Endothelial cell of umbilical vein (primary cell): ENCODE data around the gene CHMP5. TPM values are rescaled to one million over a fixed set of nuclear protein-coding genes. Genes with fewer than 3 reads are reported as not detected.

Experiments
- BruUV-seq: library from RNA; stranded (reverse); fragments of 400-500 nt; replicated peaks from 2 replicates; lab custom pipeline; 2021; lab: Mats Ljungman, UMichigan
- CTCF ChIA-PET: fragments of 300-600, 350-600 bp; sonication (Branson Sonifier 250); formaldehyde crosslinking; loops from one replicate; lab custom pipeline; 2021; ENCODE audit warnings: antibody characterized with exemption, inconsistent platforms; lab: Charles Lee
- POLR2A ChIA-PET: fragments of 300-600, 350-600 bp; sonication (Branson Sonifier 250); formaldehyde crosslinking; loops from one replicate; lab custom pipeline; 2021; ENCODE audit warnings: antibody characterized with exemption, inconsistent platforms; lab: Charles Lee
- DNase-seq: peaks from one replicate; pipeline ENCODE4 v3.0.0-alpha.2; 2011; ENCODE audit warnings: low read depth, low spot score
- FAIRE-seq: peaks from 2 replicates; lab custom pipeline; 2011; peaks lifted over from hg19 to GRCh38; lab: Jason Lieb, UNC
- H2AFZ ChIP-seq: 2 replicates; pipeline ENCODE4 v1.6.0; 2012; ENCODE audit warnings: low read depth, low read length, control low read depth, inconsistent platforms
- H3K27ac ChIP-seq: 2 replicates; pipeline ENCODE4 v1.5.1; 2011; ENCODE audit warnings: low read depth, mild to moderate bottlenecking, control low read depth, low read length, moderate library complexity; ENCODE audit not compliant: insufficient read depth
- H3K27me3 ChIP-seq, 2 experiments: 2 replicates each; pipeline versions ENCODE4 v1.6.0 to v1.6.1; 2011; ENCODE audit warnings: low read length in 2 of 2, mixed read lengths in 1 of 2; ENCODE audit not compliant: control insufficient read depth in 2 of 2, insufficient read depth in 2 of 2
- H3K36me3 ChIP-seq, 2 experiments: 2 replicates in 1 of 2; 3 replicates in 1 of 2; pipeline ENCODE4 v1.5.1; 2011; ENCODE audit warnings: low read length in 2 of 2, mild to moderate bottlenecking in 1 of 2, moderate library complexity in 1 of 2; ENCODE audit not compliant: control insufficient read depth in 2 of 2, insufficient read depth in 2 of 2; ENCODE audit errors: extremely low read depth in 1 of 2
- H3K4me1 ChIP-seq: 3 replicates; pipeline ENCODE4 v1.5.1; 2011; ENCODE audit warnings: mild to moderate bottlenecking, low read length; ENCODE audit not compliant: control insufficient read depth, insufficient read depth; ENCODE audit errors: extremely low read depth
- H3K4me2 ChIP-seq: 2 replicates; pipeline ENCODE4 v1.6.1; 2011; ENCODE audit warnings: low read length, control low read depth, mixed read lengths; ENCODE audit not compliant: insufficient read depth
- H3K4me3 ChIP-seq, 3 experiments: fragments of 200-600 bp in 1 of 3; sonication (generic), shearing (Covaris generic) in 1 of 3; replicated peaks in 1 of 3; 2 replicates each; pipeline ENCODE4 v1.5.1; 2011 to 2016; ENCODE audit warnings: control low read depth in 3 of 3, low read length in 3 of 3, mild to moderate bottlenecking in 2 of 3, inconsistent platforms in 1 of 3, low read depth in 1 of 3, moderate library complexity in 1 of 3; ENCODE audit not compliant: insufficient read depth in 1 of 3
- H3K79me2 ChIP-seq: 2 replicates; pipeline ENCODE4 v1.6.0; 2012; ENCODE audit warnings: low read length, inconsistent platforms; ENCODE audit not compliant: control insufficient read depth, insufficient read depth
- H3K9ac ChIP-seq: replicated peaks from 2 replicates; pipeline ENCODE3; 2011; ENCODE audit warnings: low read length, control low read depth; ENCODE audit not compliant: insufficient read depth; ENCODE audit errors: extremely low read depth
- H3K9me1 ChIP-seq: replicated peaks from 3 replicates; pipeline ENCODE4 v1.6.0; 2011; ENCODE audit warnings: mild to moderate bottlenecking, low read length; ENCODE audit not compliant: control insufficient read depth, insufficient read depth; ENCODE audit errors: extremely low read depth
- H3K9me3 ChIP-seq: replicated peaks from 2 replicates; pipeline ENCODE4 v1.5.1; 2012; ENCODE audit warnings: low read length, inconsistent platforms; ENCODE audit not compliant: control insufficient read depth, insufficient read depth
- H4K20me1 ChIP-seq: replicated peaks from 2 replicates; pipeline ENCODE3; 2011; ENCODE audit warnings: mild to moderate bottlenecking, low read length; ENCODE audit not compliant: control insufficient read depth, insufficient read depth; ENCODE audit errors: extremely low read depth
- EZH2 ChIP-seq: IDR thresholded peaks from 2 replicates; pipeline ENCODE4 v1.6.1; 2012; ENCODE audit warnings: borderline replicate concordance, low read depth, mild to moderate bottlenecking, moderate library complexity, low read length, inconsistent platforms; ENCODE audit not compliant: severe bottlenecking
- FOS ChIP-seq: IDR thresholded peaks from 2 replicates; pipeline ENCODE4 v1.6.1; 2011; ENCODE audit warnings: mild to moderate bottlenecking, low read length, moderate library complexity, borderline replicate concordance; ENCODE audit not compliant: insufficient read depth
- GATA2 ChIP-seq: IDR thresholded peaks from 2 replicates; pipeline ENCODE4 v1.7.0; 2011; ENCODE audit warnings: low read depth, mild to moderate bottlenecking, moderate library complexity, mixed read lengths, low read length; ENCODE audit not compliant: insufficient read length, insufficient read depth
- JUN ChIP-seq: IDR thresholded peaks from 2 replicates; pipeline ENCODE4 v1.6.1; 2011; ENCODE audit warnings: borderline replicate concordance, low read depth; ENCODE audit not compliant: insufficient read length, insufficient read depth
- MAX ChIP-seq: IDR thresholded peaks from 2 replicates; pipeline ENCODE4 v1.6.1; 2011; ENCODE audit not compliant: insufficient read depth, insufficient read length
- MYC ChIP-seq: IDR thresholded peaks from one replicate; pipeline ENCODE4 v1.6.1; 2011; ENCODE audit warnings: mild to moderate bottlenecking, low read depth, low read length
- POLR2A ChIP-seq: IDR thresholded peaks from 2 replicates; pipeline ENCODE4 v1.6.1; 2012; ENCODE audit warnings: low read depth, mild to moderate bottlenecking, control low read depth, low read length
- POLR2AphosphoS5 ChIP-seq: IDR thresholded peaks from 2 replicates; pipeline ENCODE4 v1.6.1; 2012; ENCODE audit warnings: low read depth, mild to moderate bottlenecking, control low read depth, low read length, moderate library complexity; ENCODE audit not compliant: insufficient read depth
- dilution Hi-C: fragments of 300-500 bp; cut with MboI; formaldehyde crosslinking; loops from one replicate; pipeline ENCODE4 v1.15.0; 2019; ENCODE audit warnings: low sequenced_read_pairs; ENCODE audit not compliant: extremely low pct_ligation_motif_present
- intact Hi-C: fragments of 100-400 bp; cut with micrococcal nuclease; formaldehyde crosslinking; loops from one replicate; pipeline ENCODE4 v1.10.0; 2022
- polyA plus RNA-seq, 4 experiments: library from polyadenylated mRNA; depleted of rRNA in 3 of 4; stranded (reverse) in 3 of 4; unstranded in 1 of 4; fragments of >200 nt; gene quantifications; 2 replicates each; pipeline versions ENCODE4 v1.2.1 to v1.2.3, GENCODE V29; 2011 to 2012; ENCODE audit warnings: missing spikeins in 1 of 4
- total RNA-seq: library from RNA; stranded (reverse); gene quantifications from 2 replicates; pipeline ENCODE4 v1.2.3, GENCODE V29; 2021
- TF ChIP-seq, protein P1 (sequence below), 2 donors: IDR thresholded peaks; 1 replicate in 1 of 2; 2 replicates in 1 of 2; pipeline ENCODE4 v1.5.1; 2011; ENCODE audit warnings: low read length in 2 of 2, mild to moderate bottlenecking in 2 of 2, moderate library complexity in 2 of 2, control low read depth in 1 of 2, inconsistent platforms in 1 of 2, low read depth in 1 of 2; ENCODE audit not compliant: insufficient read depth in 1 of 2; ENCODE audit errors: extremely low read depth in 1 of 2

CHMP5 gene
- total and polyA plus RNA-seq, 2 donors (not counting 3 experiments of a cell fraction or from before 2014, with no cell fraction given): 33.2 to 55.8 TPM

- no peaks in the 10 kb centered on the region for H3K4me1 ChIP-seq
- H3K9ac ChIP-seq: no peak overlapping the region
- H3K4me3 ChIP-seq: no peak overlapping the region
- H2AFZ ChIP-seq: no peak overlapping the region
- CTCF ChIA-PET: interaction anchor here (1.2 to 1.7 kb wide), 2 partner anchors 9 to 14 kb away, joined by 3 to 5 read pairs; no protein-coding TSS in a partner anchor
- H3K27me3 ChIP-seq: peaks cover 0 to 16% of the 10 kb centered on the region in 2 experiments
- dilution Hi-C loops: no loop called here
- BruUV-seq: no TSS peak
- no peaks in the 10 kb centered on the region for H4K20me1 ChIP-seq
- TF ChIP-seq POLR2AphosphoS5 (no peak), POLR2A (no peak), JUN (no peak), MAX (no peak), MYC (no peak), GATA2 (no peak), EZH2 (no peak), FOS (no peak)
- TF ChIP-seq, protein P1, sequence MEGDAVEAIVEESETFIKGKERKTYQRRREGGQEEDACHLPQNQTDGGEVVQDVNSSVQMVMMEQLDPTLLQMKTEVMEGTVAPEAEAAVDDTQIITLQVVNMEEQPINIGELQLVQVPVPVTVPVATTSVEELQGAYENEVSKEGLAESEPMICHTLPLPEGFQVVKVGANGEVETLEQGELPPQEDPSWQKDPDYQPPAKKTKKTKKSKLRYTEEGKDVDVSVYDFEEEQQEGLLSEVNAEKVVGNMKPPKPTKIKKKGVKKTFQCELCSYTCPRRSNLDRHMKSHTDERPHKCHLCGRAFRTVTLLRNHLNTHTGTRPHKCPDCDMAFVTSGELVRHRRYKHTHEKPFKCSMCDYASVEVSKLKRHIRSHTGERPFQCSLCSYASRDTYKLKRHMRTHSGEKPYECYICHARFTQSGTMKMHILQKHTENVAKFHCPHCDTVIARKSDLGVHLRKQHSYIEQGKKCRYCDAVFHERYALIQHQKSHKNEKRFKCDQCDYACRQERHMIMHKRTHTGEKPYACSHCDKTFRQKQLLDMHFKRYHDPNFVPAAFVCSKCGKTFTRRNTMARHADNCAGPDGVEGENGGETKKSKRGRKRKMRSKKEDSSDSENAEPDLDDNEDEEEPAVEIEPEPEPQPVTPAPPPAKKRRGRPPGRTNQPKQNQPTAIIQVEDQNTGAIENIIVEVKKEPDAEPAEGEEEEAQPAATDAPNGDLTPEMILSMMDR (IDR thresholded peaks at IDR 0.05; ENCODE audit: extremely low read depth in 1 of 2, insufficient read depth in 1 of 2, low read depth in 1 of 2, low read length in 2 of 2): no peak
- no peak overlapping the region for H3K27ac ChIP-seq
- FAIRE-seq: no peak
- POLR2A ChIA-PET: no interaction called here
- DNase-seq: no peak
- no peaks in the 10 kb centered on the region for H3K9me3 ChIP-seq
- H3K79me2 ChIP-seq: no peaks in the 10 kb centered on the region
- no peaks in the 10 kb centered on the region for H3K36me3 ChIP-seq
- H3K4me2 ChIP-seq: no peak overlapping the region
- intact Hi-C loops: no loop called here
- no peaks in the 10 kb centered on the region for H3K9me1 ChIP-seq
Observed at GRCh38 chr9:33234511-33235467, 30.1 kb upstream of the CHMP5 start.
